ENCODE data around the gene ABHD15.
"Not testable (repeated sequence)": the region's sequence is repeated elsewhere in the genome, so short reads cannot be mapped to it uniquely, and the experiment has no call there.

The ABHD15 gene

DNA sequence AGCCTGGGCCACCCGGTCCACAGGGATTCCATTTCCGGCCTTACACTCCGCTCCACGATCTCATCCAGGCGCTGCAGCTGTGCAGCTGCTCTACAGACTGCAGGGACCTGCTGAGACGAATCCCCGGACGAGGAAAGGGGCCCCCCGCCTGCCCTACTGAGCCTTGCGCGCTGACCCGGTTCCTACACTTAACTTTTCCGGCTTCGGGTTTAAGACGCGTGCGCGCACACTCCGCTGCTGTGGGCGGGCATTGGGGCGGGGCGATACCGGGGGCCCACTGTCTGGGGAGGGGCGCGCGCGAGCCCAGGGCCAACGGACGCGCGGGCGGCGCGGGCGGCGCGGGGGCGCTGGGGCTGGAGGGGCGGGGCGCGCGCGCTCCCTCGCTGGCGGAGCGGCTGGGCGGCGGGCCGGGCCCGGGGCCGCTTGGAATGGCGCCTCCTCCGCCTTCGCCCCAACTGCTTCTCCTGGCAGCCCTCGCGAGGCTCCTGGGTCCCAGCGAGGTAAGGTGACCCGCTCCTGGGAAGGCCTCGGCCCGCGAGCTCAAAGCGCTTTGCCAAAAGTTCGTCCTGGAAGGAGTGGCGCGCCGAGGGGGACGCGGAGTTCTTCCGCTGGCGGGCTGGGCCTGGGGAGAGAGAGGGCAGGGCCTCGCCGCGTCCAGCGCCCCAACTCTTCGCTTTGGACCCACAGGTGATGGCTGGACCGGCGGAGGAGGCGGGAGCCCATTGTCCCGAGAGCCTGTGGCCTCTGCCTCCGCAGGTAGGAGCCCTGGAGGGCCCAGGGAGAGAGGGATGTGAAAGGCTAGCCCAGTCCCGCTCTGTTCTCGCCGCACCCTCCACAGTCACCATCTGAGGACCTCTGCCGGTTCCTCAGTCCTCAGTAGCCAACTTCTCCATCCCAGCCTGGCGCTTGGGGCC lies 1.8 kb upstream of the ABHD15 start, which contains the start of gene TP53I13:
TP53I13 (plus strand) TSS at position 371 of the 914 bp plus-strand sequence; CDS start at position 429, 58 bp downstream.
- peak; percentile 84 for DNase-seq (ENCODE audit: low read depth)

DNA sequence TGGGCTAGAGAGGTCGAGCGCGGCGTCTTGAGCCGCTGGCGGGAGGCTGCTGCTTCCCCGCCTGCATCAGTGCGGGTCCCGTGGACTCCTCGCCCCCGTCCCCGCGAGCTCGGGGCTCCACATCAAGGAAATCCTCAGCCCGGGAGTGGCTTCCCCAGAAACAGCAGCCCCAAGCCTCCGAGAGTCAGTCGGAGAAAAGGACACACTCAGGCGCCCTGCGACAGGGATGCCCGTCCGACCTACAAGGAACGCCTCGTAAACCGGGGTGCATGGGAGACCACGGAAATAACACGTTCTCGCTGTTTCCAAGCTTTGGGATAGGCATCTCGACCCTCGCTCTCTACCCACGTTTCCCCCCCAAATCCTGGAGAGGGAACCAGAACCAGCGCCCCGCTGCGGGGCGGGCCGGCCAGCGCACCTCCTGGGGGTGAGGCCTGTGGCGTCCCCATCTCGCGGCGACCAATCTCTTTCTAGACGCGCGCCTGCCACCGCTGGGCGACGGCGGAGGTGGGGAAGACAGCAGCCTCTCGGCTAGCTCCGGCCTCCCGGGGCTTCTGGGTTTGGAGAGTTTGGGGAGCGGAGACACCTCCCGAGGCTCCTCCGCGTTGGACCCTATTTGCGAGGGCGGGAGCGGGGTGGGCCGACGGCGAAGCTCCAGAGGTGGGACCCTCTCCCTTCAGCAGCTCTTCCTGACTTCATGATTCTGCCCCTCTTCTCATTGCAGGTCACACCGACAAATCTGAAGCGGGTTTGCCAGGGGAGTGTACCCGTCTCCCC lies 905 bp upstream of the ABHD15 start:
- peak; percentile 57 for DNase-seq (ENCODE audit: low read depth)

DNA sequence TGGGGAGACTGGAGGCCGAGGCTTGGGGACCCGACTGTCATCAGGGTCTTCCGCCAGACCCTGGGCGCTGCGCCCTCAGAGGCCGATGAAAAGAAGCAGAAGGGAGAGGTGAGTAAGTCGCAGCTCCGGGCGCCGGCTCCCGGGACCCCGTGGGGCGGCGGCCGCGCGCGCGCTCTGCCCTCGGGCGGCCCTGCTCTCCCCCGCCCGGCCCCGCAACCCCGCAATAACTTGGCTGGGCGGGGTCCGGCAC lies 392 bp upstream of the ABHD15 start:
- no peak for DNase-seq (ENCODE audit: low read depth)

DNA sequence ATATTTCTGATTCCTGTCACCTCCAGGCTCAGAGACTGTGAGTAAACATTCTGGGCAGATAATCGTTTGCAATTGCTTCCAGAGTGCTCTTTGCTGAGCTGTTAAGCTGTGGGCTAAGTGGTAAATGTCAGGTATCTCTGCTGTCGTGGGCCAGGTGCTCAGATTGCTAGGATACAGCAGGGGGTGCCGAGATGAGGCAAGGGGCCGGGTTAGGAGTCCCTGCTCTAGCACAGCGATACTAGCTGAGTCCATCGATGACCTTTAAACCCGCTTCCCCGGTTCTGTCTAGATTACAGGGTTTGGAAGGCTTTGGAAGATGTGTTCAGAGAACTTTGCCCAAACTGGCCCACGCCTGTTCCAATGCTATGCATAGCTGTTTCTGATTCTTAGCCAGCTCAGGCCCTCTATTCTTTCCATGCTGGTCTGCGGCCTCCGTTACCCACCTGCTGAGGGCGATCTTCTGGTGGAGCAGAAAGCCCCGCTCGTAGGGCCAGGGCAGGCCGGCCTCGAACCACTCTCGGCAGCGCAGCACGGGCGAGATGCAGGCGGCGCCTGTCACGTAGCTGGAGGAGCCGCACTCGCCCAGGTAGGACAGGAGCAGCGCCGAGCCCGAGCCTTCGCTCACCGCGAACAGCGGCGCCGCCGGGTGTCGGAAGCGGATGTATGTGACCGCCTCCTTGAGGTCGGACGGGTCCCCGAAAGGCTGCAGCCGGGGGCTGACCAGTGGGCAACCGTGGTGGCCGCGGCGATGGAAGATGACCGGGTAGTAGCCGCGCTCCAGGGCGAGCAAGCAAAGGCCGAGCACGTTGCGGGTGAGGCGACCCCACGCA lies 979 bp downstream of the ABHD15 start:
- DNase-seq (ENCODE audit: low read depth), result peak; percentile 45

DNA sequence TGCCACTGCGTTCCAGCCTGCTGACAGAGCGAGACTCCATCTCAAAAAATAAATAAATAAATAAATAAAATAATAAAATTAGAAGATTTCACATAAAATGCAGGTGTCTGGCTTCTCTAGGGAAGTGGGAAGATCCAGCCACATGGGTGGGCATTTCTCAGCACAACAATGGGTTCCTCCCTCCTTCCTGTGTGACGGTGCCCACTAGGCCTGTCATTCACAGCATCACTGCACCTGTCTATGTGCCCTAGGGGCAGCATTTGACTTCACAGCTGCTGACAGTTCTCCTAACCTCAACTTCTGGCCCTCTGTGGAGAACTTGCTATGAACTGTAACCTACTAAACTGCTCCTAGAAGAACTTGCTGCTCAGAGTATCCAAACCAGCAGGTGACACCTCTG lies 3.0 kb downstream of the ABHD15 start:
- no peak for DNase-seq (ENCODE audit: low read depth)

DNA sequence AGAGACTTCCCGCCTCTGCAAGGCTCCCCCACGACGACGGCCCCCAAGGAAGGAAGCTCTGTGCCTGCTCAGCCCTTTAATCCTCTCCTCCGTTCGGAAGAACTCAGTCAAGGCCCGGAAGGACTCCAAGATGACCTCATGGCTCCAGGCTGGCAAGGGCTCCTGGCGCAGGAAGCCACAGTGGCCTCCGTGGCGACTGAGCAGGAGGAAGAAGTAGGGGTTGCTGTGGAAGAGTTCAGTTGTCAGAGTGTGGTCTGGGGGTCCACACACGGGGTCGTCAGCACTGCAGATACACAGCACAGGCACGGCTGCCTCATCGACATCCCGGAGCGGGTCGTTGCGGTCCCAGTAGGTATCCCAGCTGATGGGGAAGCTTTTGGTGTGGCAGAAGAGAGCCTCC lies 4.2 kb downstream of the ABHD15 start:
- DNase-seq (ENCODE audit: low read depth), result no peak

DNA sequence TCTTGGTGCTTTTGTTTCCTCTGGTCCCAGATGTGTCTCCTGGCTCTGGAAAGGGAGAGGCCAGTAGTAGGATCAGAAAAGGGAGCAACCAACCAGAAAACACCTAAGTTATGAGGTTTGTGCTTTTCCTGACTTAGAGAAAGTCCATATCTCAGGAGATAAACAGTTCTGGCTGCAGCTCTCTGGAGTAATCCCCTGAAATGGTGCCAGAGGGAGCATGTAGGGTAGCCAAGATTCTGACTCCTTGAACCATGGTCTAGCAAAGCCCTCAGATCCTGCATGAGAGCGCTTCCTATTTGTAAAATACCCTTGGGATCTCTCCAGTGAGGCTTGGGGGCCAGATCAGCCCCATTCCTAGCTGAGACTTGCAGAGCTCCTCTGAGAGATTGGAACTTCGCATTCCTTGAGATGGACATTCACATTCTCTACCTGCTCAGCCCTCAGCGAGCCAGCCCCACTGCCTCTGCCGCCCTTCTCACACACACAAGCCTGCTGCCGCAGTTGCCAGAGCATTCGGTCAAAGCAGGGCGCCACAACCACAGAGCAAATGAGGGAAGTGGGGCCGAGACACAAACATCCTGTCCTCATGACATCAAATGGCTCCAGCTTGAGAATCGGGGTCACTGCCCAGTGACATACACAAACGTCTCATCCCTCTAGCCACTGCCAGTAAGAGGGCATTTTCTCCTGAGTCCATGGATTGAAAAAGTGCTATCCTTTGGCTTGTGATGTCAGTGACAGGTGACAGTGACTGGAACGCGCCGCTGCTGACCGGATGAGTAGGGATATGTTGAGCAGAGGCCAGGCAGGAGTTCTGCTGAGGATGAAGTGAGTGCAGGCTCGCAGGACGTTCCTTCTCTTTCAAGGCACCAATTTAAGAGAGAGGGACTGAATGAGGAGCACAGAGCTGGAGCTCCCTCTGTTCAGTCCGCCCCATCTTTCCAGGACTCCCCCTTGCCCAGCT lies 5.0 kb downstream of the ABHD15 start:
- no peak for DNase-seq (ENCODE audit: low read depth)

DNA sequence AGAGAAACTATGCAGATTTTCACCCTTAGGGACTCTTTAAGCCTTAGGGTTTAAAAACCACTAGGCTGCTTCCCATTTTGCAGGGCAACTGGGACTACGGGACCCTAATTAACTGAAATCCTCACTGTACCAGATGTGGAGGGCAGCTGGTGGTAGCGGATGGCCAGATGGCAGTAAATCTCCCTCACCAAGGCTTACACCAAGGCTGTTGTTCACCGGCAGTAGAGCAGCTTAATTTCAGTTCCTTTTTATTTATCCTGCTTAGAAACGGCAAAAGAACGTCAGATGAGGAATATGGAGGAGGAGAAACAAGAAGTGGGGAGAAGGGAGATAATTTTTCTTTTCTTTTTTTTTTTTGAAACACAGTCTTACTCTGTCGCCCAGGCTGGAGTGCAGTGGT lies 6.5 kb downstream of the ABHD15 start:
- DNase-seq (ENCODE audit: low read depth), result no peak

DNA sequence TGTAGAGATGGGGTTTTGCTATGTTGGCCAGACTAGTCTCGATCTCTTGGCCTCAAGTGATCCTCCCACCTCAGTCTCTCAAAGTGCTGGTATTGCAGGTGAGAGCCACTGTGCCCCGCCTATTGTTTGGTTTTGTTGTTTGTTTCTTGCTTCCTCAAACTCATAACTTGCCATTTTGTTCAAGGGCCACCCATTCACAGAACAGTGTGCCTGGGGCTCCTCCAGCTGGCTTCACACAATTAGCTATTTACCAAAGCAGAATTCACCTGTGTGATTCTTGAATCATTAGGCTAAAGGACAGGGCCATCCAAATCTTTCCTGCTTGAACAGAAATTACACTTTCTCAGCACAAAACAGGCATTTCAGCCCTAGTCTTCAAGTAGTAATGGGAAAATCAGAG lies 7.2 kb downstream of the ABHD15 start:
- no peak for DNase-seq (ENCODE audit: low read depth)

DNA sequence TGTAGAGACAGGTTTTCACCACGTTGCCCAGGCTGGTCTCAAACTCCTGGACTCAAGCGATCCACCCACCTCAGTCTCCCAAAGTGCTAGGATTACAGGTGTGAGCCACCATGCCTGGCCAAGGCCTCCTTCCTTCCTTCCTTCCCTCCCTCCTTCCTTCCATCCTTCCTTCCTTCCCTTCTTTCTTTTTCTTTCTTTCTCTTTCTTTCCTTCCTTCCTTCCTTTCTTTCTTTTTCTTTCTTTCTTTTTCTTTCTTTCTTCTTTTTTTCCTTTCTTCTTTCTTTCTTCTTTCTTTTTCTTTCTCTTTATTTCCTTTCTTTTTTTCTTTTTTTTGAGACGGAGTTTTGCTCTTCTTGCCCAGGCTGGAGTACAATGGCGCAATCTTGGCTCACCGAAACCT lies 8.7 kb downstream of the ABHD15 start:
- DNase-seq (ENCODE audit: low read depth), result not testable (repeated sequence)

DNA sequence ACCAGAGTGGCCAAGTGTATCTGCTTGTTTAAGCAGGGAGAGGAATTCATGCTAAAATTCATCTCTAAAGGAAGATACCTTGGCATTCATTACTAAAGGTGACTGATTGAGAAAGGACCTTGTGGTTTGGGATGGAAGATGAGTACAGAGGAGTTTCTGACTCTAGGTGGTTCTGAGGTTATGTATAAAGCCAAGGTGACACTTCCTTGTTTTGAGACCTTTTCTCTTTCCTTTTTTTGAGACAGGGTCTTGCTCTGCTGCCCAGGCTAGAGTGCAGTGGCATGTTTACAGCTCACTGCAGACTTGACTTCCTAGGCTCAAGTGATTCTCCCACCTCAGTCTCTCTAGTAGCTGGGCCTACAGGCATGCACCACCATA lies 9.1 kb downstream of the ABHD15 start:
- no peak for DNase-seq (ENCODE audit: low read depth)

DNA sequence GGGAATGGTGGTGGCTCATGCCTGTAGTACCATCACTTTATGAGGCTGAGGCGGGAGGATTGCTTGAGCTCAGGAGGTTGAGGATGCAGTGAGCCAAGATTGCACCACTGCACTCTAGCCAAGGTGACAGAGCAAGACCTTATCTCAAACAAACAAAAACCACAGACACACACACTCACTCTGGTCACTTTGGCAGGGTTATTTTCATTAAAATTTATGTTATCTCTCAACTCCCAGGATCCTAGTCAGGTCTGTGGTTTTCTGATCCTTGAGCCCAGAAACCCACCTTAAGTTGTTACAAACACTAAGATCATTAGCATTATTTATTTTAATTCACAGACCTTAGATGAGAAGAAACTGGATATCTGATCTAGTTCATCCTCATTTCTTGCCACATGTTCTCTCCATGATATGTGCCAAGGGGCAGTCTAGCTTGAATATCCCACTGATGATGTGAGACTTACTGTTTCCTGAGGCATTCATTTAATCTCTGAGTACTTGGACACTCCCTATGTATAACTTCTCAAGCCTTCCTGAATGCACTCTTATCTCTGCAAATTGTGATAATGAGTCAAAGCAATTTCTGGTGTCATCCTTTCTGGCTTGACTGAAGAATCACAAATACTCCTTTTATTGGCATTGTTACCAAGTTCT lies 9.6 kb downstream of the ABHD15 start:
- no peak for DNase-seq (ENCODE audit: low read depth)

DNA sequence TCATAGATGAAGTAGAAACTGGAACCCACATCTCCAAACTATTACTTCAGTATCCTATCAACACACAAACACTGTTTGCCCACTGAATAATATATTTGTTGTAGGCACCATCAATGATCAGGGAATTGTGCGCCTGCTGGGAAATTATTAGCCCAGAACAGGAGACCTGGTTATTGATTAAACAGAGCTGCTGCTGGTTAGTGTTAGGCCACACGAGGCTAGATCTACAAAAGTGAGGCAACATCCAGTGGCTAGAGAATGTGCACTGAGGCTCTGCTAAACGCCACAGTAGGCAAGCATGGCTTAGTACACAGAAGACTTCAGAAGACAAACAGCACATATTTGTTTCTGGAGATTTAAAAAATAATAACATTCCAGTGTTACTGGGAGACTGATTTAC lies 11.0 kb downstream of the ABHD15 start:
- DNase-seq (ENCODE audit: low read depth), result no peak

DNA sequence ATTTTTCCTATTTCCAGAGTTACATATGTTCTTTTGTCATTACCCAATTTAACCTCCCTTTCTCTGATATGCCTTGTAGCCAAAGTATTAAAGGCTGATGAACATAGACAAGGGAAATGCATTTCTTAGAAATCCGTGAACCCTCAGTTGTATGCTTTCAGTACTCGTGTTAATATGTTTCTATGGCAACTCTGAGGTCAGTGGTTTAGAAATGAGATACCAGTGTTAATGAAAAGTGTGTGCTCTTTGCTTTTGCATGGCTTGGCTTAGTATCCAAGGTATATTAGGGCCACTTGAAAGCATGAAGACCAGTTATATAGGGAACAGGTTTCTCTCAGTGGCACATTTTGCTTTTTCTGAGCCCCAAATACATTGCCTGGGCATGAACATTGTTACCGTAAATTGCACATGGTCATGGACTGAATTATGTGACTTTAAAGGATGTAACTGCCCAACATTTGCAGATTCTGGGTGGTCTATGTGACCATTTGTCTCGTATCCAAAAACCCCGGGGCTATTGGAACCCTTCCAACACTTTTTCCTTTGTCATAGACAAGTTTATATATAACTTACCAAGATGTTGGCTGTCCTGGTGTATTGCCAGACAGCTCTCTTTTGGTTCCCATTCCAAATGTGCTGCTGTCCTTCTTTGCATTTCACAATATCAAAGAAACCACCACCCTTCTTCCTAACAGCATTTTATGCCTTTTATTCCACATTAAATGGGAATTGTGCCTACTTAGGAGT lies 17.5 kb downstream of the ABHD15 start:
- DNase-seq (ENCODE audit: low read depth), result no peak

DNA sequence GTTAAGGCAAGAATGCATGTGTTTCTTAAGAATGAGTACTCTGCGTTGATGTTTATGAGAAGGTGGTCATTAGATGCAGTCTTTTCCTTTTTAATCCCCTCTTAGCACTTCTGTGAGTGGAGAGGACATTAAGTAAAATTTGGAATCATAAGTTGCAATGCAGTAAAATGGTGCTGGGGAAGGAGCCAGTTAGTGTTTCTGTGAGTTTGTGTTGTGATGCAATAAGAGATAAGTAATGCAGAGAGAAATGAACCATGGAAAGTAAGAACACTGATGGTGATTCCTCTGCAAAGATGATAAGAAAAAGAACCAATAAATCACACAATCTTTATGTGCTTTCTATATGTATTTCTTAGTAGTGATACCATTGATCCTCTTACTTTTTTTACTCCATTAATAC lies 20.0 kb downstream of the ABHD15 start:
- no peak for DNase-seq (ENCODE audit: low read depth)

DNA sequence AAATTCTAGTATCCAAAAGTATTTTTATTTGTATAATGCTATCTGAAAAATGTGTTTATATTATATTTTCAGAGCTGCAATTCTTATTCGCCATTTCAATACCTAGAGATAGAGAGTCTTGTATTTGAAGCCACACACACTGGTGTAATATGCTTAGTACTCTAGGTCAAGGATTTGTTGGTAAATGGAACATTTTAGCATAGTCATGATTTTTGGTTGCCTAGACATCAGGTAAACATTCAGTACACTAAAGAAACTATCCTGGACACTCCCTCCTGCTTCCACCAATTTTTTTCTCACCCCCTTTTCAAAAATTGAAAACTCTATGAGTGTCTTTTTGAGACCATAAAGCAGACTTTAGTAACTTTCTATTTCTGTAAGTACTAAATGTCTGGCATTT lies 20.8 kb downstream of the ABHD15 start:
- DNase-seq (ENCODE audit: low read depth), result no peak

DNA sequence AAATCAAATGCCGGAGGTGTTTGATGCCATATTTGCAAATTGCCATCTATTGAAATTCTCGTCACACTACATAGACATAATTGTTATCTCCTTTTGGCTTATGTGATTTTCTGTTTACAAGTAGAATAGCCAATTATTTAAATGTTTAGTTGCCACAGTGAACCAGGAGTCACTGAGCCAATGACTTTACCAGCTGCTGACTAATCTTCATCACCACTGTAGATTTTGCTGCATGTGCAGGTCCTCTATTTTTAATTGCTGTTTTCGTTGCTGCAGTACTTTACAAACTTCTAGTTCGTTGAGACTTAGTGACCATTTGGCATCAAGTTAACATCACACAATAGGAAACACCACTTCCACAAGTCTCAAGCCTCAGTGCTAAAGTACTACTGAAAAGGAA lies 22.8 kb downstream of the ABHD15 start:
- no peak for DNase-seq (ENCODE audit: low read depth)

DNA sequence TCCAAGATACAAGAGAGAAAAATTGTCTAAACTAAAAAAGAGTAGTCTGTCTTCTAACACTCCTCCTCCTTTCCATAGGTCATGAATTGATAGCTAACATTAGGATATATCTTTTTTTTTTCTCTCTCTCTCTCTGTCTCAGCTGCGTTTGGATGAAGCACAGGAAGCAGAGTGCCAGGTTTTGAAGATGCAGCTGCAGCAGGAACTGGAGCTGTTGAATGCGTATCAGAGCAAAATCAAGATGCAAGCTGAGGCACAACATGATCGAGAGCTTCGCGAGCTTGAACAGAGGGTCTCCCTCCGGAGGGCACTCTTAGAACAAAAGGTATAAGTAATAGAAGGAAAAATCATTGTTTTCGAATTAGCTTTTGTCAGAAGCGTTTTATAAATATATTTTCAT lies 32.9 kb downstream of the ABHD15 start:
- no peak for DNase-seq (ENCODE audit: low read depth)

DNA sequence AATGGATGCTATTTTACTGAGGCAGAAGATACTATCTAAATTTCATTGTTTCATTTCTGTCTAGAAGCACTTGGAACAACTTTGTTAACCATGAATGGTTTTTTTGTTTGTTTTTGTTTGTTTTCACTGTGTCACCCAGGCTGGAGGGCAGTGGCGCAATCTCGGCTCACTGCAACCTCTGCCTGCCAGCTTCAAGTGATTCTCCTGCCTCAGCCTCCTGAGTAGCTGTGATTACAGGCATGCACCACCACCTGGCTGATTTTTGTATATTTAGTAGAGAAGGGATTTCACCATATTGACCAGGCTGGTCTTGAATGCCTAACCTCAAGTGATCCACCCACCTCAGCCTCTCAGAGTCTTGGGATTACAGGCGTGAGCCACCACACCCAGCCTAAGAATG lies 40.5 kb downstream of the ABHD15 start:
- DNase-seq (ENCODE audit: low read depth), result no peak

DNA sequence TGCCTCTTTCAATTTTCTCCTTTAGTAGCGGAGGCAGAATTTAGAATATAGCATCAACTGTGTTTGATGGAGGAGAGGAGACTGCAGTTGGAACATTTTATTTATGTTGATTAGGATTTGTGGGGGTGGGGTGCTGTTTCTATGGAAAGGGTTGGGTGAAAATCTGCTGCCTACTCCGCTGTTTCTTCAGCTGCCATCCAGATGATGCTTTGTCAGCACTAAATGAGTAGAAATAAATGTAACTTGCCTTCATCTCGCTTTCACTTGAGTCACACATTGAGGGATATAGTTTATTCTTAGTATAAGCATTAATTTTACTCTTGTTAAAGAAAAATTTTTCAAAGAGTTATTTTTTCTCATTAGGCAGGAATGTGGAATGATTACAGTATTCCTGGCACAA lies 42.1 kb downstream of the ABHD15 start:
- no peak for DNase-seq (ENCODE audit: low read depth)

Data from stimulated activated CD8-positive, alpha-beta memory T cell treated with anti-CD3 and anti-CD28 coated beads, Interleukin-12 subunit alpha, Interleukin-12 subunit beta, amount 100 ng/mL, for 4 hours (primary cell).